Liver (tissue), 9 donors: ENCODE measurements around the gene PABPC5. TPM values are rescaled to one million over a fixed set of nuclear protein-coding genes. Genes with fewer than 3 reads are reported as not detected.

ENCODE experiments used
- DNase-seq: peaks from one replicate; pipeline ENCODE4 v3.0.0-alpha.2; 2017; ENCODE audit warnings: low spot score
- H3K27ac ChIP-seq, 2 donors: one replicate each; pipeline ENCODE4 v1.7.0; 2013; ENCODE audit warnings: inconsistent platforms in 2 of 2, low read length in 2 of 2, control low read depth in 1 of 2, low read depth in 1 of 2, mild to moderate bottlenecking in 1 of 2
- H3K27me3 ChIP-seq, 4 donors: one replicate each; pipeline versions ENCODE4 v1.6.1 to v1.7.0; 2013; ENCODE audit warnings: low read length in 3 of 4, inconsistent platforms in 1 of 4, mild to moderate bottlenecking in 1 of 4, moderate library complexity in 1 of 4; ENCODE audit not compliant: control insufficient read depth in 4 of 4, insufficient read depth in 4 of 4
- H3K36me3 ChIP-seq, 4 donors: one replicate each; pipeline versions ENCODE4 v1.6.1 to v1.7.0; 2013; ENCODE audit warnings: low read length in 3 of 4, mild to moderate bottlenecking in 3 of 4, low read depth in 1 of 4, moderate library complexity in 1 of 4; ENCODE audit not compliant: control insufficient read depth in 4 of 4, insufficient read depth in 3 of 4
- H3K4me1 ChIP-seq, 4 donors: one replicate each; pipeline versions ENCODE4 v1.6.1 to v1.7.0; 2013; ENCODE audit warnings: low read length in 3 of 4, mild to moderate bottlenecking in 3 of 4, moderate library complexity in 1 of 4; ENCODE audit not compliant: control insufficient read depth in 4 of 4, insufficient read depth in 4 of 4
- H3K4me3 ChIP-seq, 3 donors: one replicate each; pipeline versions ENCODE4 v1.6.1 to v1.7.0; 2013; ENCODE audit warnings: low read length in 3 of 3, control low read depth in 1 of 3, low read depth in 1 of 3, mild to moderate bottlenecking in 1 of 3
- H3K9ac ChIP-seq, 2 donors: one replicate each; pipeline ENCODE4 v1.7.0; 2013; ENCODE audit warnings: low read length in 2 of 2, mild to moderate bottlenecking in 2 of 2, moderate library complexity in 2 of 2, control low read depth in 1 of 2, low read depth in 1 of 2
- H3K9me3 ChIP-seq, 4 donors: one replicate each; pipeline versions ENCODE4 v1.6.1 to v1.7.0; 2013; ENCODE audit warnings: low read length in 3 of 4; ENCODE audit not compliant: control insufficient read depth in 4 of 4
- EGR1 ChIP-seq, 2 donors: IDR thresholded peaks; 2 replicates each; pipeline ENCODE4 v1.6.1; 2016 to 2018; ENCODE audit warnings: antibody characterized with exemption in 2 of 2, low read depth in 2 of 2
- FOXA1 ChIP-seq: IDR thresholded peaks from 2 replicates; pipeline ENCODE4 v1.6.1; 2016; ENCODE audit warnings: antibody characterized with exemption
- FOXA2 ChIP-seq: IDR thresholded peaks from 2 replicates; pipeline ENCODE4 v1.6.1; 2016; ENCODE audit warnings: antibody characterized with exemption
- HNF4A ChIP-seq, 2 donors: conservative IDR thresholded peaks; 2 replicates each; pipeline ENCODE4 v1.6.1; 2016; ENCODE audit warnings: antibody characterized with exemption in 2 of 2, mild to moderate bottlenecking in 2 of 2
- HNF4G ChIP-seq: IDR thresholded peaks from 2 replicates; pipeline ENCODE4 v1.6.1; 2016; ENCODE audit warnings: antibody characterized with exemption
- JUND ChIP-seq, 2 donors: IDR thresholded peaks; 2 replicates each; pipeline ENCODE4 v1.6.1; 2016; ENCODE audit warnings: antibody characterized with exemption in 2 of 2
- NR2F2 ChIP-seq: IDR thresholded peaks from 2 replicates; pipeline ENCODE4 v1.6.1; 2016; ENCODE audit warnings: antibody characterized with exemption
- RAD21 ChIP-seq, 2 donors: IDR thresholded peaks; 2 replicates each; pipeline ENCODE4 v1.6.1; 2016; ENCODE audit warnings: antibody characterized with exemption in 2 of 2, mild to moderate bottlenecking in 2 of 2
- RXRA ChIP-seq, 2 donors: IDR thresholded peaks; 2 replicates each; pipeline ENCODE4 v1.6.1; 2017 to 2018; ENCODE audit warnings: antibody characterized with exemption in 2 of 2, mild to moderate bottlenecking in 1 of 2
- SP1 ChIP-seq: IDR thresholded peaks from 2 replicates; pipeline ENCODE4 v1.6.1; 2018; ENCODE audit warnings: antibody characterized with exemption, mild to moderate bottlenecking
- TAF1 ChIP-seq: conservative IDR thresholded peaks from 2 replicates; pipeline ENCODE4 v1.6.1; 2016; ENCODE audit warnings: antibody characterized with exemption, mild to moderate bottlenecking
- YY1 ChIP-seq: IDR thresholded peaks from 2 replicates; pipeline ENCODE4 v1.6.1; 2016; ENCODE audit warnings: antibody characterized with exemption, mild to moderate bottlenecking
- WGBS: extraction: QIAGEN DNeasy Blood & Tissue Kit; methylation state at CpG from one replicate; pipeline ENCODE4 v1.1.7; 2013; 5-methylcytosine and 5-hydroxymethylcytosine counted together
- polyA plus RNA-seq, 2 donors: library from polyadenylated mRNA; stranded (reverse) in 1 of 2; unstranded in 1 of 2; fragments of 200-250 nt in 1 of 2; fragments of >200 nt in 1 of 2; fragmentation: Nextera tagmentation in 1 of 2; extraction: Ambion mirVana in 1 of 2; gene quantifications; one replicate each; pipeline versions ENCODE4 v1.2.1 to v1.2.3, GENCODE V29; 2013 to 2015
- total RNA-seq, 2 donors: library from RNA; depleted of rRNA; stranded (reverse); fragments of >200 nt; gene quantifications; one replicate each; pipeline ENCODE4 v1.2.3, GENCODE V29; 2014
- TF ChIP-seq, protein P1 (sequence below): IDR thresholded peaks from 2 replicates; pipeline ENCODE4 v1.6.1; 2016; ENCODE audit warnings: antibody characterized with exemption, mild to moderate bottlenecking
- TF ChIP-seq, protein P2 (sequence below): IDR thresholded peaks from 2 replicates; pipeline ENCODE4 v1.6.1; 2016; ENCODE audit warnings: antibody characterized with exemption
- TF ChIP-seq, protein P3 (sequence below): IDR thresholded peaks from 2 replicates; pipeline ENCODE4 v1.6.1; 2016; ENCODE audit warnings: antibody characterized with exemption
- TF ChIP-seq, protein P4 (sequence below): fragments of 150-350 bp; IDR thresholded peaks from 2 replicates; pipeline ENCODE4 v1.5.1; 2017; ENCODE audit warnings: improper control_type of control experiment, low read depth, low read length; ENCODE audit not compliant: missing input control
- donor health status: healthy.
- donor health status: healthy.
- donor health status: healthy.
- donor health status: healthy.
- donor health status: healthy.

The PABPC5 gene
- under 1 TPM; 0.14 to 0.17 TPM for total RNA-seq
- polyA plus RNA-seq: under 1 TPM; 0.13 to 0.18 TPM

DNA sequence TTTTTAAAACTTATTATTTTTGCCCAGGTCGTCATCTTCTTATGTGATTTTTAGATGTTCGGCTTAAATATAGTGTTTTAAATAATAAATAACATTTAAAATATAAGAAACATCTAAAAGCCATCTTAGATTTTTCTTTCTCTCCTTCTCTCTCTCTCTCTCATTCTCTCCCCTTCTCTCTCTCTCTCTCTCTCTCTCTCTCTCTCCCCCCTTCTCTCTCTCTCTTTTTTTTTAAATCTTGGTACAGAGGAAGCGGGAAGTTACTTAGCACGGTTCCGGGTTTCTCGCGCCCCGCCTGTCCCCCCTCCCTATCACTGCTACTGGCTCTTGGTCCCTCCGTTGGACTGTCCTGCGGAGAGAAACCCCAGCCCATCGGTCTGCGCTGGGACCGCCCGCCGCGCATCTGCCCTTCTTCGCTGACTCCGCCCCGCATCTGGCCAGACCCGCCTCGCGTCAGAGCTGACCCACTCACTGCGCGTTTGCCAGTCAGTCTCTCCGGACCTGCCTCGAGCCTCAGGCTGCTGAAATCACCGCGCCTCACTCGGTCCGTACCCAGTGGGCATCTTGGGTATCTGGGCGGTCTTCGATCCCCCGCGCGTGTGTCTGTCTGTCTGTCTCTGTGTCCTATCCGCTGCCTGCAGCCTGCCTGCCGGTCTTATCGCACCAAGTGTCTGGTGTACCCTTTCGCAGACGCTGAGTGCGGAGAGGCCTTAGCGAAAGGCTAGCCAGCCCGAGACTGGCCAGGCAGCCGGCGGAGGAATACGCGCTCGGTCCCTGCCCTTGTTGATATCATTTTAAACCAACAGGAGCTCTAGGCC lies at the start of gene PABPC5:
Gene PABPC5 (plus strand): TSS at position 489 of the 818 bp plus-strand sequence. CDS start 739 bp downstream, outside the sequence.
- Histone ChIP-seq H3K9me3 (no peaks in the 10 kb centered on the region), H3K36me3 (no peaks in the 10 kb centered on the region), H3K27ac (peak within 1 kb of the TSS; percentile 9 to 28), H3K27me3 (peaks cover 0 to 6% (median 0%) of the 10 kb centered on the region in 4 donors), H3K9ac (no peak within 1 kb of the TSS), H3K4me1 (no peaks in the 10 kb centered on the region), H3K4me3 (peak within 1 kb of the TSS in 2 of 3 donors; percentile 17 to 30)
- DNase-seq: peak; percentile 33
- 8% methylated on average over 48 of the region's 48 CpGs for WGBS
- TF ChIP-seq SP1: no peak
- peak; percentile 9 to 34 for TF ChIP-seq RXRA (IDR thresholded peaks at IDR 0.05)
- TF ChIP-seq EGR1 (IDR thresholded peaks at IDR 0.05; ENCODE audit: low read depth in 2 of 2): no peak
- TF ChIP-seq, protein P1, sequence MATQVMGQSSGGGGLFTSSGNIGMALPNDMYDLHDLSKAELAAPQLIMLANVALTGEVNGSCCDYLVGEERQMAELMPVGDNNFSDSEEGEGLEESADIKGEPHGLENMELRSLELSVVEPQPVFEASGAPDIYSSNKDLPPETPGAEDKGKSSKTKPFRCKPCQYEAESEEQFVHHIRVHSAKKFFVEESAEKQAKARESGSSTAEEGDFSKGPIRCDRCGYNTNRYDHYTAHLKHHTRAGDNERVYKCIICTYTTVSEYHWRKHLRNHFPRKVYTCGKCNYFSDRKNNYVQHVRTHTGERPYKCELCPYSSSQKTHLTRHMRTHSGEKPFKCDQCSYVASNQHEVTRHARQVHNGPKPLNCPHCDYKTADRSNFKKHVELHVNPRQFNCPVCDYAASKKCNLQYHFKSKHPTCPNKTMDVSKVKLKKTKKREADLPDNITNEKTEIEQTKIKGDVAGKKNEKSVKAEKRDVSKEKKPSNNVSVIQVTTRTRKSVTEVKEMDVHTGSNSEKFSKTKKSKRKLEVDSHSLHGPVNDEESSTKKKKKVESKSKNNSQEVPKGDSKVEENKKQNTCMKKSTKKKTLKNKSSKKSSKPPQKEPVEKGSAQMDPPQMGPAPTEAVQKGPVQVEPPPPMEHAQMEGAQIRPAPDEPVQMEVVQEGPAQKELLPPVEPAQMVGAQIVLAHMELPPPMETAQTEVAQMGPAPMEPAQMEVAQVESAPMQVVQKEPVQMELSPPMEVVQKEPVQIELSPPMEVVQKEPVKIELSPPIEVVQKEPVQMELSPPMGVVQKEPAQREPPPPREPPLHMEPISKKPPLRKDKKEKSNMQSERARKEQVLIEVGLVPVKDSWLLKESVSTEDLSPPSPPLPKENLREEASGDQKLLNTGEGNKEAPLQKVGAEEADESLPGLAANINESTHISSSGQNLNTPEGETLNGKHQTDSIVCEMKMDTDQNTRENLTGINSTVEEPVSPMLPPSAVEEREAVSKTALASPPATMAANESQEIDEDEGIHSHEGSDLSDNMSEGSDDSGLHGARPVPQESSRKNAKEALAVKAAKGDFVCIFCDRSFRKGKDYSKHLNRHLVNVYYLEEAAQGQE: no peak

DNA sequence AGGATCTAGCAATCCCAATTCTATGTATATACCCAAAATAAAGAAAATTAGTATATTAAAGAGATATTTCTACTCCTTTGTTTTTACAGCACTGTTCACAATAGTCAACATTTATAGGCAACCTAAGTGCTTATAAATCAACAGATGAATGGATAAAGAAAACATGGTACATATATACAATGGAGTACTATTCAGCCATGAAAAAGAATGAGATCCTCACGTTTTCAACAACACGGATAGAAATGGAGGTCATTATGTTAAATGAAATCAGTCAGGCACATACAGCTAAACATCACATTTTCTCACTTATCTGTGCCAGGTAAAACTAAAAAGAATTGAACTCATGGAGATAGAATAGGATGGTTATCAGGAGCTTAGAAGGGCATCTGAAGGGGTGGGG lies 45.6 kb upstream of the PABPC5 start:
- no peak overlapping the region for H3K9ac ChIP-seq
- H3K9me3 ChIP-seq: peaks cover 0 to 2% (median 0%) of the 10 kb centered on the region in 4 donors
- H3K27ac ChIP-seq: no peak overlapping the region
- TF ChIP-seq RXRA (IDR thresholded peaks at IDR 0.05) (no peak), EGR1 (IDR thresholded peaks at IDR 0.05; ENCODE audit: low read depth in 2 of 2) (no peak), FOXA1 (no peak), JUND (IDR thresholded peaks at IDR 0.05) (no peak), YY1 (no peak), RAD21 (IDR thresholded peaks at IDR 0.05) (no peak), HNF4A (conservative IDR thresholded peaks at IDR 0.05) (no peak), TAF1 (no peak), FOXA2 (no peak), NR2F2 (no peak), SP1 (no peak), HNF4G (no peak)
- TF ChIP-seq, protein P2, sequence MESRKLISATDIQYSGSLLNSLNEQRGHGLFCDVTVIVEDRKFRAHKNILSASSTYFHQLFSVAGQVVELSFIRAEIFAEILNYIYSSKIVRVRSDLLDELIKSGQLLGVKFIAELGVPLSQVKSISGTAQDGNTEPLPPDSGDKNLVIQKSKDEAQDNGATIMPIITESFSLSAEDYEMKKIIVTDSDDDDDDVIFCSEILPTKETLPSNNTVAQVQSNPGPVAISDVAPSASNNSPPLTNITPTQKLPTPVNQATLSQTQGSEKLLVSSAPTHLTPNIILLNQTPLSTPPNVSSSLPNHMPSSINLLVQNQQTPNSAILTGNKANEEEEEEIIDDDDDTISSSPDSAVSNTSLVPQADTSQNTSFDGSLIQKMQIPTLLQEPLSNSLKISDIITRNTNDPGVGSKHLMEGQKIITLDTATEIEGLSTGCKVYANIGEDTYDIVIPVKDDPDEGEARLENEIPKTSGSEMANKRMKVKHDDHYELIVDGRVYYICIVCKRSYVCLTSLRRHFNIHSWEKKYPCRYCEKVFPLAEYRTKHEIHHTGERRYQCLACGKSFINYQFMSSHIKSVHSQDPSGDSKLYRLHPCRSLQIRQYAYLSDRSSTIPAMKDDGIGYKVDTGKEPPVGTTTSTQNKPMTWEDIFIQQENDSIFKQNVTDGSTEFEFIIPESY: no peak
- TF ChIP-seq, protein P1: no peak
- TF ChIP-seq, protein P3, sequence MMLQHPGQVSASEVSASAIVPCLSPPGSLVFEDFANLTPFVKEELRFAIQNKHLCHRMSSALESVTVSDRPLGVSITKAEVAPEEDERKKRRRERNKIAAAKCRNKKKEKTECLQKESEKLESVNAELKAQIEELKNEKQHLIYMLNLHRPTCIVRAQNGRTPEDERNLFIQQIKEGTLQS: no peak
- TF ChIP-seq, protein P4, sequence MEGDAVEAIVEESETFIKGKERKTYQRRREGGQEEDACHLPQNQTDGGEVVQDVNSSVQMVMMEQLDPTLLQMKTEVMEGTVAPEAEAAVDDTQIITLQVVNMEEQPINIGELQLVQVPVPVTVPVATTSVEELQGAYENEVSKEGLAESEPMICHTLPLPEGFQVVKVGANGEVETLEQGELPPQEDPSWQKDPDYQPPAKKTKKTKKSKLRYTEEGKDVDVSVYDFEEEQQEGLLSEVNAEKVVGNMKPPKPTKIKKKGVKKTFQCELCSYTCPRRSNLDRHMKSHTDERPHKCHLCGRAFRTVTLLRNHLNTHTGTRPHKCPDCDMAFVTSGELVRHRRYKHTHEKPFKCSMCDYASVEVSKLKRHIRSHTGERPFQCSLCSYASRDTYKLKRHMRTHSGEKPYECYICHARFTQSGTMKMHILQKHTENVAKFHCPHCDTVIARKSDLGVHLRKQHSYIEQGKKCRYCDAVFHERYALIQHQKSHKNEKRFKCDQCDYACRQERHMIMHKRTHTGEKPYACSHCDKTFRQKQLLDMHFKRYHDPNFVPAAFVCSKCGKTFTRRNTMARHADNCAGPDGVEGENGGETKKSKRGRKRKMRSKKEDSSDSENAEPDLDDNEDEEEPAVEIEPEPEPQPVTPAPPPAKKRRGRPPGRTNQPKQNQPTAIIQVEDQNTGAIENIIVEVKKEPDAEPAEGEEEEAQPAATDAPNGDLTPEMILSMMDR: no peak
- WGBS: 63% methylated on average over 2 of the region's 2 CpGs
- H3K27me3 ChIP-seq: no peaks in the 10 kb centered on the region
- H3K4me1 ChIP-seq: no peaks in the 10 kb centered on the region
- H3K36me3 ChIP-seq: no peaks in the 10 kb centered on the region
- DNase-seq: no peak
- no peak overlapping the region for H3K4me3 ChIP-seq
